ENCODE measurements around the gene ACSL4.
"Not testable (repeated sequence)": the region's sequence is repeated elsewhere in the genome, so short reads cannot be mapped to it uniquely, and the experiment has no call there.

ACSL4 gene

DNA sequence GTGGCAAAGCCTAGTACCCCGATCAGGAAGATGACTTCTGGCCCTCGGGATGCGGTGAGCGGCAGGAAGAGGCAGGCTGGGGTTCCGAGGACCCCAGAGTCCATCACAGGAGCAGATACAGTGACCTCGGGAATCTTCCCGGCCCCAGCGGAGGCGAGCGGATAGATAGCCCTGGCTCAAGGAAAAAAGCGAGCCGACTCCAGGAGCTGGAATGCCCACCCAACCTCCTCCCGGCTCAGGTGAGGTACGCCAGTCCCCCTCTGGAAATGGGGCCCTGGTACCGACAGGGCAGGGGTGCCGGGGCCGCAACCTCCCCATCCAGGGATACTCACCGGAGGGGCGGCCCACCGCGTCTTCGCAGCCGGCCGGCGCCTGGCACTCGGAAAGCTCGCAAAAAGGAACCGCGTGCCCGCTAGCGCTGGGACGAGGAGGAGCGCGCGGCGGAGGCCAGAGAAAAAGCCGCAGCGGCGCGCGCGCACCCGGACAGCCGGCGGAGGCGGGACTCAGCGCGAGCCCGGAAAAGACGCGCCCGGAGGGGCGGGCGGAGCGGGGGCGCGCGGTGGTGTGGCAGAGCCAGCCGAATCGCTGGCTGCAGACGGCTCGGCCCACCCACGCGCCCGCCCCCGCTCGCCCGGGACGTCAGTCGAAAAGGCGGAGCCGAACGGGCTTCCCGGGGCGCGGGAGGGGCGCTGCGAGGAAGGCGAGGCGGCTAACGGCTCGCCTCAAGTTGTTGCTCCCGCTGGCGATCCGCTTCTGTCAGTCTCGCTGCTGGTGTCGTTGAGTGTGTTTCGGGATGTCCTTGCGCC is at the start of gene ACSL4:
Gene ACSL4 (minus strand): TSS at position 451 of the 806 bp plus-strand sequence. CDS start 49,894 bp downstream, outside the sequence.
- DNase-seq: peak in 55 of 56 donors; percentile 2 to 89 (median 68)

DNA sequence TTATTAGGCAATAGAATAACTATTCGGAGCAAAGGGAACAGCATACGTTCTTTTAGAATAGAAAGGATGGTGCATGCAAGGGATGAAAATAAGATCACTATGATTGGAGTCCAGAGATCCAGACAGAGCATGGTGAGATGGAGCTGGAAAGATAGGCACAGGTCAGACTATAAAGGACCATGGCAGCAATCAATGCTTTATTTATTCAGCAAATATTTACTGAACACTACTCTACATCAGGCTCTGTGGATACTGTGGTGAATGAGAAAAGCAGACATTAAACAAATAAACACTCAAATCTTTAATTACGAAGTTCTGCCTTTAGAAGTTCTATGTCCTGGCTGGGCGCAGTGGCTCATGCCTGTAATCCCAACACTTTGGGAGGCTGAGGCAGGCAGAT is 44.7 kb upstream of the ACSL4 start:
- no peak for DNase-seq

DNA sequence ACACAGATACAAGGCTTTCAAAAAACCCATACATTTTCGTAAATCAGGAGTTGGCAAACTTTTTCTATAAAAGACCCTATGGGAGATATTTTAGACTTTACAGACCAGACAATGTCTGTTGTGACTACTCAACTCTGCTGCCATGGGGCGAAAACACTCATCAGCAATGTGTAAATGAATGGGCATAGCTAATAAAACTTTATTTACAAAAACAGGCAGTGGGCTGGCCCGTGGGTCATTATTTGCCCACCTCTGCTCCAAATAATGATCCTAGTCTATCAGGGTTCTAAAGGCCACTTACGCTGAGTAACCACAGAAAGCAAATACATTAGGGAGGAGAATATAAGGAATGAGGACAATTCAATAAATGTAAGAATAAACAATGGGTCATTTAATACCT is 43.9 kb upstream of the ACSL4 start:
- DNase-seq: no peak

DNA sequence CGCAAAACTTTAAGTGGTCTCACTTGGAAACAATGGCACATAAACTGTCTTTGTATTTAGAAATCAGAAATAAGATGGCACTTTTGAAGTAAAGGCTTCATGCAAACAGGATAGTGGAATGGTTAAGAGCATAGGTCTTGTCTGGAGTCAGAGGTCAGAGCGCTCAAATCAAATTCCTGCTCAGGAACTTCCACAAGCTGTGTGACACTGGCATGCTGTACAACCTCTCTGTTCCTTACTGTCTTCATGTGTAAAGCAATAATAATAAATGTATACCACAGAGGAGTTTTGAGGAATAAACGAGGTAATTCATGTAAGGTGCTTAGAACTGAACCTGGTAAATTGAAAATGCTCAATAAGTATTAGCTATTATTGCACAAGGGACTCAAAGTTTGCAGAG is 43.4 kb upstream of the ACSL4 start:
- no peak for DNase-seq

DNA sequence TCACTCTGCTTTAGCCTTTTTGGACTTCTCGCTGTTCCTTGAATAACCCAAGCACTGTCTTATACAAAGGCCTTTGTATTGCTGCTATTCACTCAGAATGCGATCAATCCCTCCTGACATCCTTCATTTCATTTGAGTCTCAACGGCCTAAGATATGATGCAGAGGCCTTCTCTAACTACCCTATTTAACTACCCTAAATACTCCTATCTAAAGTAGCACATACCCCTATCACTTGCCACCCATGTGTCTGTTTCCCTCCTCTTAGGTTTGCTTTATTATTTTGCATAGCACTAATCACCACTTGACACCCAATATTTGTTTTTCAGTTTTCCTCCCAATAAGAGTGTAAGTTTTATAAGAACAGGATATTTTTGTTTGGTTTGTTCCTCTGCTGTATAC is 42.3 kb upstream of the ACSL4 start:
- DNase-seq: no peak

DNA sequence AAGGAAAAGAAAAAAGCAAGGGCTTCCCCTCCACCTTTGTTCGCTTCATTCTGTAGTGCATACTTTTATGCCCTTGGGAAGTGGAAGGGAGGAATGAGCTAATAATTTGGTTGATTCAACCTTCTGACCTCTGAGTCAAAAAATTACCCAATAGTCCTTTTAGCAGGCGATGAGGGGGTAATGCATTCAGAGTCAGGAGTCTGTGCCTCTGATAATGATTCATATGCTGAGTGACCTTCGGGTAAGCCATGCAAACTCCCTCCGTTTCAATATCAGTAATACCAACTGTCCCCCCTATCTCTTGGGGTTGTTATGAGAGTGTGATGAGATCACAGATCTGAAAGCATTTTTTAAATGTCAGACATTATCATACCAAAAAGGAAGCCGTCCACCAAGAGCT is 41.6 kb upstream of the ACSL4 start:
- DNase-seq: no peak

DNA sequence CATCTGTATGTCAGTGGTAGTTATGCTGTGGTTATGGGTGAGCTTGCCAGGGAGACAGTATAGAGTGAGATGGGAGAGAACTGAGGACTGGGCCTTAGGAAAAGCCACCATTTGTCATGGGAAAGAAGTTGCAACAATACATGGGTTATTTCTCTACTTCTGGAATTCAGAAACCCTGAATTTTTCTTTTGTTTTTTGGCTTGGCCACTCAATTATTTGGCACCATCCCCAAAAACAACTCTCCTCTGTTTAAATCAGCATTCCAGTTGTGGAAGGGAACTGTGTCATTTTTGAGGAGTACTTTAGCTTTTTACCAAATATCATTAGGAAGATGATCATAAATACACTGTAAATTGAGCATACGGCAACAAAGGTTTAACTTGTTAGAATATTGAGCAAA is 41.1 kb upstream of the ACSL4 start:
- no peak for DNase-seq

DNA sequence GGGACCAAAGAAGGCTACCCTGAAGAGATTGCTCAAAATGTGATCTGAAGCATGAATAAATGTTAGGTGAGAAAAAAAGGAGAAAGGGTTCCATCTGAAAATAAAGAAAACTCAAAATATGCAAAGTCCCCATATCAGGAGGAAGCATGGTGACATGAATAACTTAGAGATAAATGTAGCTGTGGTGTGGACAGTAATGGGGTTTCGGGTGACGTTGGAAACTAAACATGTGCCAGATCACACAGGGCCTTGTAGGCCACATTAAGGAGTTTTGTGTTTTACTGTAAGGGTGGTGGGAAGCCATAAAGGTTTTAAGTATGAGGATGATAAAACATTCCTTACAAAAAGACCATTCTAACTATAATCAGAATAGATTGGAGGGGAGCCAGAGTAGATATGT is 40.3 kb upstream of the ACSL4 start:
- DNase-seq: no peak

DNA sequence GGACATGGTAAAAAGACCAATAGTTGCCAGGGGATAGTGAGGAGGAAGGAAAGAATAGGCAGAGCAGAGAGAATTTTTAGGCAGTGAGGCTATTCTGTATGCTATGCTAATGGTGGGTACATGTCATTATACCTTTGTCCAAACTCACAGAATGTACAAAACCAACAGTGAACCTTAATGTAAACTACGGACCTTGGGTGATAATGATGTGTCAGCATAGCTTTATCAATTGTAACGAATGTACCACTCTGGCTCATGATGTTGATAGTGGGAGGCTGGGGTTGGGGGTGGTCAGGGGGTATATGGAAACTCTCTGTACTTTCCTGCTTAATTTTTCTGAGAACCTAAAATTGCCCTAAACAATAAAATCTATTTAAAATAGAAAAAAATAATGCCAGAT is 37.7 kb upstream of the ACSL4 start:
- no peak for DNase-seq

DNA sequence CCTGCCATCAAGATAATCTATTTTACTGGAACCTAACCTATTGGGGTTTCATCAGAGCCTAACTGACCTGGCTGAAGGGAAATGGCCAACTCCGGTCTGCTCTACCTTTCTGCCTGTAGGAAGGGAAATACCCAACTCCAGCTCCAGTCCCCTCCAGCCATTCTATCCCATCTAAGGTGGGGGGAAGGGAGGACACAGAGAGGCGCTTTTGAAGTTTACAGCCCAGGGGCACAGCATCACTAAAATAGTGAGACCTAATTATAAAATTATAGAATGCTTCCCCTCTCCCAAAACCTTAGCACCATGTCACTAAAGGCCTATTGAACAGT is 27.8 kb upstream of the ACSL4 start:
- no peak for DNase-seq

DNA sequence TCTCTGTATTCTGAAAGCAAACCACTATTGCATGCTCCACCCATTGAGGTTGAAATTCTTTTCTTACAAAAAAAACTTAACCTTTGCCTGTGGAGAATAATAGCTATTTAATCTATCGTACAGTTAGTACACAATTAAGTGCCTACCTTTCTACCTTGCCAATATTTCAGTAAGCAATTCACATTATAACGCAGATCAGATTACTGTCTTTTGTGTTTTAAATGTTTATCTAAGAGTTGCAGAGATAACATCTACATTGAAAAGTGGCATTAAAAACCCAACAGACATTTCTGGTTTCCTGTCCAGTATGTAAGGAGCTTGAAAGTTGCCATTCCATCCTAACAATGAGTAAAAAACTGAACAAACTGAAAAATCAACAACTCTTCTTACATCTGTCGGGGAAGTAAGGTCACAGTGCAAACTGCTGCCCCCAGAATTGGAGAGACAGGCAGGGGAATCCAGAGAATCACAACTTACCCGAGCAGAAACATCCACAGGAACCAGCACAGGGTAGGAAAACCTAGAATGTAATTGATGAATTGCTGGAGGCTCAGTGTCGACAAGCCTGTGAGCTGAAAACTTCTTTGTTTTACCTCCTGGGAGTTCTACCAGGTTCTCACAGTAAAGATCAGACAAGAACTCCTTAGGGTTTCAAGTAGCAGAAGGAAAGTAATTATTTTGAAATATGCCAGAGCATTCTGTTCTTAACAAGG is 27.3 kb upstream of the ACSL4 start:
- DNase-seq: no peak

DNA sequence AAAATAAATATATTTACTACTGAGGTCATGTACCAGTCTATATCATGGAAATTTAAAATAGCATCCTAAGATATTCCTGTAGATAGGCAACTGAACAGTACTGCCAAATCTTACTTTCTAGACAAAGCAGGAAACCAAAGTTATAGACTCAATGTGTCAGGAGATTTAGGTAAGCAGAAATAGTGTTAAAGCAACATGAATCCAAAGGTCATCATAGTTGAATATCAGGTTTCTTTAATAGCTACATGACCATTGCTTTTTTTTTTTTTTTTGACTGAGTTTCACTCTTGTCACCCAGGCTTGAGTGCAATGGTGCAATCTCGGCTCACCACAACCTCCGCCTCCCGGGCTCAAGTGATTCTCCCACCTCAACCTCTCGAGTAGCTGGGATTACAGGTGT is 20.2 kb upstream of the ACSL4 start:
- no peak for DNase-seq

DNA sequence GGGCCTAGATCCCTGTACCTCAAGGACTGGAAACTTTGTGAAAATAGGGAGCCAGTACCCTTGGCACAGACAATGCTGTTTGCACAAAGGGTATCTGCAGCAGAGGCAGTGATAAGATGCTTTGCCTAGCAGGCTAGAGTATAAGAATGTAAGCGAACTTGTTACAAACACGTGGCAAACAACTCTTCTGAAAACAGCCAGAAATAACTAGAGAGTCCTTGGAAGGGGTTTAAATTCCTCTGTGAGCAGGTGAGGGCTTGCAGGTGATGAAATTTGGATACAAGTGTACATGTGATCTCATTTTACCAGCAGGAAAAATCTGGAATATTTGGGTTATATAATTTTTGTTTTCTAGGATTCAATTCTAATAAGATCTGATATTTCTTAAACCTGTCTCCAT is 18.6 kb upstream of the ACSL4 start:
- DNase-seq: no peak

DNA sequence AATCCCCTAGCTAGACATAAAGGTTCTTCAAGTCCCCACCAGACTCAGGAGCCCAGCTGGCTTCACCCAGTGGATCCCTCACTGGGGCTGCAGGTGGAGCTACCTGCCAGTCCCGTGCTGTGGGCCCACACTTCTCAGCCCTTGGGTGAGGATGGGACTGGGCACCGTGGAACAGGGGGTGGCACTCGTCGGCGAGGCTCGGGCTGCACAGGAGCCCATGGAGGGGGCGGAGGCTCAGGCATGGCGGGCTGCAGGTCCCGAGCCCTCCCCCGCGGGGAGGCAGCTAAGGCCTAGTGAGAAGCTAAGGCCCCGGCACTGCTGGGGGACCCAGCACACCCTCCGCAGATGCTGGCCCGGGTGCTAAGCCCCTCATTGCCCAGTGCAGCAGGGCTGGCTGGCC is 16.1 kb upstream of the ACSL4 start:
- DNase-seq: no peak

DNA sequence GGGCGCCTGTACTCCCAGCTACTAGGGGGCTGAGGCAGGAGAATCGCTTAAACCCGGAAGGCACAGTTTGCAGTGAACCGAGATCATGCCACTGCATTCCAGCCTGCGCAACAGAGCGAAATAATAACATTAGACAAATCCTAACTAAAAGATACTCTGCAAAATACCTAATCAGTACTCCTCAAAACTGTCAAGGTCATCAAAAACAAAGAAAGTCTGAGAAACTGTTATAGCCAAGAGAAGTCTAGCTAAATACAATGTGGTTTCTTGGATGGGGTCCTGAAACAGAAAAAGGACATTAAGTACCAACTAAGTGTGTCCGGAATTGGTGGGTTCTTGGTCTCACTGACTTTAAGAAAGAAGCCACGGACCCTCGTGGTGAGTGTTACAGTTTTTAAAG is 14.6 kb upstream of the ACSL4 start:
- DNase-seq: no peak

DNA sequence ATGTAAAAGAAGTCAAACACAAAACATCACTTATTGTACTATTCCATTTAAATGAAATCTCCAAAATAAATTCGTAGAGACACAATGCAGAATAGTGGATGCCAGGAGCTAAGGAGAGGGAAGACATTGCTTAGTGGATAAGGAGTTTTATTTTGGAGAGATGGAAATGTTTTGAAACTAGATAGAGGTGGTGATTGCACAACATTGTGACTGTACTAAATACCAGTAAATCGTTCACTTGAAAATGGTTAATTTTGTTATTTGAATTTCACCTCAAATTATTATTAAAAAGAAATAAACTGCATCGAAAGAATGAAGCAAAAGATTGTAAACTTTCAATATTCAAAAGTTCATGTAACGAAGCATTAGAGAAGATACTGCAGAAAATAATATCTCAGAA is 9.7 kb upstream of the ACSL4 start:
- DNase-seq: no peak

DNA sequence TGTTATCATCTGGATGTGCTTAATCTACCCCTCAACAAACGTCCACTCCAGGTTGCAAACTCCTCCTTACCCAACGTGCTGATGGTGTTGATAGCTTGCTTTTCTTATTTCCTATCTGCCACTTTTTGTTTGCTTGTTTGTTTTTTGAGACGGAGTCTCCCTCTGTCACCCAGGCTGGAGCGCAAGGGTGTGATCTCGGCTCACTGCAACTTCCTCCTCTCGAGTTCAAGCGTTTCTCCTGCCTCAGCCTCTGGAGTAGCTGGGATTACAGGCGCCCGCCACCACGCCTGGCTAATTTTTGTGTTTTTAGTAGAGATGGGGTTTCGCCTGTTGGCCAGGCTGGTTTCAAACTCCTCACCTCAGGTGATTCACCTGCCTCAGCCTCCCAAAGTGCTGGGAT is 7.8 kb upstream of the ACSL4 start:
- not testable (repeated sequence) for DNase-seq

DNA sequence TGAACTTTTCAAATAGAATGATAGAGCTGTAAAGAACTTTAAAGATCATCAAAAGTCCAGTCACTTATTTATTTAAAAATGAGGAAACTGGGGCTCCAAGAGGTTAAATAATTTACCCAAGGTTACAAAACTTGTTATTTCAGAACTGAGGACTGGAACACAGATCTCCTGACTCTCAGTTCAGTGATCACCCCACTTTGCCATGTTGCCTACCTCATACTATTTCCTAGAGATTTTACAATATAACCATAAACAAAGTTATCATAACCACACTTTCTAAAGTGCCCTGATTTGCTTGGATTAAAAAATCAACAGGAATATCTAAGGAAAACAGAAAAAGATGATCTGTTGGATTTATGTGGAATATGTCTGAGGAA is 7.4 kb upstream of the ACSL4 start:
- no peak for DNase-seq

DNA sequence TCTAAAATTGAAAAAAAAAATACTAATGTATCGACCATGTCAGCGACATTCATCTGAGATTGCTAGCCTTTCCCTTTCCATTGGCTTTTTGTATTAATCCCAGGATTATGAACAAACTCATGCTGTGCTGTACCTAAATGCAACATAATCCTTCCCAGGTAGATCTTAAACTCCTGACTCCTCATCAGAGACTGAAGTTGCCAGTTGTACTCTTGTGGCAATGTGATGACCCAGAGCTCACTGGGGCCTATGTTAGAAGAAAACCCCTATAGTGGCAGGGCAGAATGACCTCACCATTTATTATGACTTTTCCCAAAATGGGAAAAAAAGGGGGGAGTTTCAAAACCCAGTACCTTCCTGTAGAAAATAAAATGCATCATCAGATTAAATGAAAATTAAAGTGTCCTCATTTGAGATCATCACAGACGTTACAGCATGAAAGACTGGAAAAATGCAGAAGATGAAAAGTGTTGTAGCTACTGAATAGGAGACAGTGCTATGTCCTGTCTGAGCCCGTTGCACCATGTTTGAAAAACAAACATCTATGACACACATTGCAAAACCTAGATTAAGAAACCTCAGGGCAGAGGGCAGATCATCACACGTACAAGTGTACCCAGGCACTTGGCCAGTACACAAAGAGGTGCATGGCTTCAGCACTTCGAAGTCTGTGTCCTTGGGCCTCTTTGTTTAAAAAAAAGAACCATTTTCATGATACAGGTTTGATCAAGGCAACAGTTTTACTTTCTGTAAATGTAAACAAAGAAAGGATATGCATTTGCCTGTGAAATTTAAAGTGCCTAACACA is 6.8 kb upstream of the ACSL4 start:
- no peak for DNase-seq

DNA sequence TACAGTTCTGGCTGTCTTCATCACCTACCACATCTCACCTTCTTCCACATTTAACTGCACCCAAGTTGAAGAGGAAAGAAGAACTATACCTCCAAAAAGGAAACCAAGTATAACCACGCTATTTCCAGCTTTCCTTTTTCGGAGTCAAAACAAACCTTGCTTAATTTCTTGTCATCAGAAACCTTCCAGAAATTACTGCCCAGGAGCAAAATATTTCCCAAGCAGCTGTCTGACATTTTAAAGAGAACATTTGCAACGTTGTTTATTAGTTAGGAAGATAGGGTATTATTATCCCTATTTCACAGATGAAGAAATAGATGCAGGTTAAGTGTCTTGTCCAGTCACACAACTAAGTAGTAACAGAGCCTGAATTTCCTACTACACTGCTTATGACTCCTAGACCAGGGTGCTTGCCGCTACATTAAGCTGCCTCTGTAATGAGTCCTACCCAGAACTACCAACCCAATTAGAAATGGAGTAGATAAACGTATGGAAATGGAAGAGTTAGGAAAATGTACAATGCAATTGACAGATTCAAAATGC is 2.2 kb upstream of the ACSL4 start:
- DNase-seq: no peak

DNA sequence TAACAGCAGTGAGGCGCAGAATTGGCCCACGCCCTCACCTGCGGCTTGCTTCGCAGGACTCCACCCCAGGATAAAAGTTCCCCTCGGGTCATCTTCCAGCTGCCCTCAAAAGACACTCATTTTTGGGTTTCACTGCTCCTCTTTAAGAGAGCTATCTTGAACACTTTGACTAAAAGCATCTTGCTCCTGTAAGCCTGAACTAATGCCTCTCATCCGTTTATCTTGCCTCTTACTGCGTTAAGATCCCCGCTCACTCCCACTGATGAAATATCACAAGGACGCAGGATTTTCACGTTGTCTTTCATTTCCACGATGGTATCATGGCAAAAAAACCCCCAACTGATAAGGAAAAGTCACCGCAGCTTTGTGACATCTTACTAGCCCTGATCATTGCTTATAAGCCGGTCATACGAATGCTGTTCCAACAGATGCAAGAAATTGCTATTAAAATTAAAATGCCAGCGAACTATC is 591 bp upstream of the ACSL4 start:
- peak in 1 of 56 donors; percentile 10 for DNase-seq
